Measurements from ENCODE around the gene SCML1. TPM values are rescaled to one million over a fixed set of nuclear protein-coding genes. Genes with fewer than 3 reads are reported as not detected.

Gene SCML1
- total and polyA plus RNA-seq, 2 of the 8 experiments (the other 6 are each of a cell fraction or from before 2014, with no cell fraction given): 2.2 to 2.5 TPM

- TF ChIP-seq E2F6 (IDR thresholded peaks at IDR 0.05): no peak
- no peak for TF ChIP-seq KDM1A (IDR thresholded peaks at IDR 0.05; ENCODE audit: borderline replicate concordance, low read length)
- no peak for TF ChIP-seq KDM5A (IDR thresholded peaks at IDR 0.05; ENCODE audit: low read length)
- no peak for TF ChIP-seq CTBP2 (IDR thresholded peaks at IDR 0.05; ENCODE audit: borderline replicate concordance, insufficient read depth, insufficient read length, low read length)
- TF ChIP-seq ASH2L (IDR thresholded peaks at IDR 0.05; ENCODE audit: low read length): no peak
- no peak for TF ChIP-seq SIX5 (IDR thresholded peaks at IDR 0.05; ENCODE audit: low read depth, low read length)
- TF ChIP-seq CBX5 (IDR thresholded peaks at IDR 0.05; ENCODE audit: low read depth, low read length): no peak
Observed at GRCh38 chrX:17743913-17744312, 6.6 kb downstream of the SCML1 start (continued).
